ENCODE results near the gene DHX30.
A peak's percentile ranks its signal among the peaks of the same experiment; 100 is the strongest.

Gene DHX30

GRCh38 chr3:47794544-47794943 lies 8.4 kb upstream of the DHX30 start:
- no peak for TF ChIP-seq REST (IDR thresholded peaks at IDR 0.05; ENCODE audit: insufficient read depth in 1 of 2, low read depth in 2 of 2, low read length in 2 of 2)

- TF ChIP-seq FOXP2 (optimal IDR thresholded peaks at IDR 0.05; ENCODE audit: borderline replicate concordance, extremely low read depth, extremely low read length, insufficient read depth) (no peak), POLR2AphosphoS5 (IDR thresholded peaks at IDR 0.05; ENCODE audit: low read depth, low read length) (no peak), REST (IDR thresholded peaks at IDR 0.05; ENCODE audit: insufficient read depth in 1 of 2, low read depth in 2 of 2, low read length in 2 of 2) (no peak), TAF1 (IDR thresholded peaks at IDR 0.05; ENCODE audit: borderline replicate concordance, insufficient read depth, low read length) (no peak), SIN3A (IDR thresholded peaks at IDR 0.05; ENCODE audit: borderline replicate concordance, insufficient read depth, low read length) (no peak)
Observed at GRCh38 chr3:47799733-47800132, 3.2 kb upstream of the DHX30 start.

GRCh38 chr3:47803480-47804025 lies 615 bp downstream of the DHX30 start:
- TF ChIP-seq POLR2AphosphoS5 (IDR thresholded peaks at IDR 0.05; ENCODE audit: low read depth, low read length) (0 out of 2 replicates have a peak, but pooled peaks have one; percentile 3), FOXP2 (optimal IDR thresholded peaks at IDR 0.05; ENCODE audit: borderline replicate concordance, extremely low read depth, extremely low read length, insufficient read depth) (no peak)

GRCh38 chr3:47804577-47804976 lies 1.6 kb downstream of the DHX30 start:
- TF ChIP-seq SIN3A (IDR thresholded peaks at IDR 0.05; ENCODE audit: borderline replicate concordance, insufficient read depth, low read length) = no peak
- no peak for TF ChIP-seq REST (IDR thresholded peaks at IDR 0.05; ENCODE audit: insufficient read depth in 1 of 2, low read depth in 2 of 2, low read length in 2 of 2)
- TF ChIP-seq TAF1 (IDR thresholded peaks at IDR 0.05; ENCODE audit: borderline replicate concordance, insufficient read depth, low read length) = no peak
- no peak for TF ChIP-seq POLR2AphosphoS5 (IDR thresholded peaks at IDR 0.05; ENCODE audit: low read depth, low read length)
- TF ChIP-seq FOXP2 (optimal IDR thresholded peaks at IDR 0.05; ENCODE audit: borderline replicate concordance, extremely low read depth, extremely low read length, insufficient read depth) = no peak

GRCh38 chr3:47813551-47814177 lies 10.7 kb downstream of the DHX30 start:
- TF ChIP-seq POLR2AphosphoS5 (IDR thresholded peaks at IDR 0.05; ENCODE audit: low read depth, low read length) = no peak
- no peak for TF ChIP-seq REST (IDR thresholded peaks at IDR 0.05; ENCODE audit: insufficient read depth in 1 of 2, low read depth in 2 of 2, low read length in 2 of 2)
